Stomach smooth muscle (tissue), 2 donors: ENCODE data around the gene TRAPPC10.

Source experiments
- H3K27ac ChIP-seq: one replicate; pipeline ENCODE4 v1.7.0; 2013; ENCODE audit warnings: mild to moderate bottlenecking, low read length, inconsistent platforms
- H3K27me3 ChIP-seq, 2 donors: one replicate each; pipeline ENCODE4 v1.7.0; 2013; ENCODE audit warnings: low read length in 2 of 2; ENCODE audit not compliant: insufficient read depth in 2 of 2, control insufficient read depth in 1 of 2
- H3K36me3 ChIP-seq, 2 donors: one replicate each; pipeline ENCODE4 v1.7.0; 2013; ENCODE audit warnings: low read length in 2 of 2; ENCODE audit not compliant: control insufficient read depth in 2 of 2, insufficient read depth in 2 of 2
- H3K4me1 ChIP-seq: one replicate; pipeline ENCODE4 v1.7.0; 2013; ENCODE audit warnings: low read length; ENCODE audit not compliant: control insufficient read depth, insufficient read depth
- H3K4me3 ChIP-seq, 2 donors: one replicate each; pipeline ENCODE4 v1.7.0; 2013; ENCODE audit warnings: low read length in 2 of 2
- H3K9ac ChIP-seq, 2 donors: one replicate each; pipeline ENCODE4 v1.7.0; 2013; ENCODE audit warnings: low read length in 2 of 2, mild to moderate bottlenecking in 1 of 2
- H3K9me3 ChIP-seq, 2 donors: one replicate each; pipeline ENCODE4 v1.7.0; 2013; ENCODE audit warnings: low read length in 2 of 2; ENCODE audit not compliant: control insufficient read depth in 2 of 2
- donor health status: healthy.
- donor health status: Pancreatic carcinoma.

Gene TRAPPC10

DNA sequence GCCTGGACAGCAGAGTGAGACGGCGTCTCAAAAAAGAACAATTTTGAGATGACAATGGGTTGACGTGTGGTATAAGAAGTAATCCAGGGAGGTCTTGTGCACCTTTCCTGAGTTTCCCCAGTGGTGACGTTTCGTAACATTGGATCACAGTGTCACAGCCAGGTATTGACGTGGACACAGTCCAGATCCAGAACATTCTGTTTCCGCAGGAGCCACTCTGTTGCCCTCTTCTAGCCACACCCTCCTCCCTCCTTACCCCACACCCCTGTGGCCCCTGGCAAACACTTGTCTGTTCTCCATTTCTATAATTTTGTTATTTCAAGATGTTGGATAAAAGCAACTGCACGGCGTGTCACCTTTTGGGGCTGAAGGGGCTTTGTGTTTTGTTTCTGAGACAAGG lies 6.5 kb upstream of the TRAPPC10 start:
- Histone ChIP-seq H3K4me1 (peaks cover 13% of the 10 kb centered on the region), H3K27me3 (no peaks in the 10 kb centered on the region), H3K36me3 (no peaks in the 10 kb centered on the region), H3K27ac (peak overlapping the region; percentile 80), H3K9ac (peak overlapping the region in 1 of 2 donors; percentile 14), H3K4me3 (no peak overlapping the region), H3K9me3 (no peaks in the 10 kb centered on the region)

- H3K27ac ChIP-seq, result peak overlapping the region; percentile 80
- no peak overlapping the region for H3K4me3 ChIP-seq
- H3K4me1 ChIP-seq, result peaks cover 15% of the 10 kb centered on the region
- H3K9ac ChIP-seq, result peak overlapping the region; percentile 14 to 29
- H3K36me3 ChIP-seq, result no peaks in the 10 kb centered on the region
- no peaks in the 10 kb centered on the region for H3K27me3 ChIP-seq
- no peaks in the 10 kb centered on the region for H3K9me3 ChIP-seq
Observed at GRCh38 chr21:44006017-44006619, 6.0 kb upstream of the TRAPPC10 start.

GRCh38 chr21:44006656-44007055 lies 5.5 kb upstream of the TRAPPC10 start:
- no peak overlapping the region for H3K9ac ChIP-seq
- H3K27me3 ChIP-seq, result no peaks in the 10 kb centered on the region
- H3K4me3 ChIP-seq, result no peak overlapping the region
- H3K36me3 ChIP-seq, result no peaks in the 10 kb centered on the region
- peaks cover 19% of the 10 kb centered on the region for H3K4me1 ChIP-seq
- no peaks in the 10 kb centered on the region for H3K9me3 ChIP-seq
- H3K27ac ChIP-seq, result peak overlapping the region; percentile 80

DNA sequence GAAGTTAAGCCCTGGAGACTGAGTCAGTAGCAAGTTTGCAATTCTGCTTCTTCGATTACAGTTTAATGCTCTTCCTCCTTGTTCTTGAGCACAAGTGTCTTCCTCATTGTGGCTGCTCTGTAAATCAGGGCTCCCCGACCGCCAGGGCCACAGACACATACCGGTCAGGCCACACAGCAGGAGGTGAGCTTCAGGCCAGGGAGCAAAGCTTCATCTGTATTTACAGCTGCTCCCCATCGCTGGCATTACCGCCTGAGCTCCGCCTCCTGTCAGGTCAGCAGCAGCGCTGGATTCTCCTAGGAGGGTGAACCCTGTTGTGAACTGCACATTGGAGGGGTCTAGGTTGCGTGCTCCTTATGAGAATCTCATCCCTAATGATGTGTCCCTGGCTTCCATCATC lies 1.7 kb upstream of the TRAPPC10 start:
- no peak overlapping the region for H3K27ac ChIP-seq

DNA sequence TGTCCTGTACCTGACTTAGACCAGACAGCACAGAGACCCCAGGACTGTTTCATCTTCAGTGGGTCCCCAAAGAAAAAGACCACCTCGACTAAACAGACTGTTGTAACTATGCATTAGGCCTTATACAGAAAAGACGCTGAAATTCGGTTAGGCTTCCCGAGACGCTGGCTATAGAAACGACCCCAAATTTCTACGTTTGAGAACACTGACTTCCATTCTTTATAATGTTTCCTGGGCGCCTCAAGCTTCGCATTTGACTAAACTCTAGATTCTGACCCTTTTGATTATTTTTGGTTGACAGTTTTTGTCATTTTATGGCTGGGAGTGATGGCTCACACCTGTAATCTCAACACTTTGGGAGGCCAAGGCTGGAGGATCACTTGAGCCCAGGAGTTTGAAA lies 986 bp upstream of the TRAPPC10 start:
- Histone ChIP-seq H3K9ac (peak overlapping the region in 1 of 2 donors; percentile 83), H3K27ac (peak overlapping the region; percentile 86)

More for the DNA sequence above, 1.7 kb upstream of the TRAPPC10 start:
- Histone ChIP-seq H3K9me3 (no peaks in the 10 kb centered on the region), H3K36me3 (no peaks in the 10 kb centered on the region), H3K4me1 (peaks cover 27% of the 10 kb centered on the region), H3K4me3 (no peak overlapping the region), H3K9ac (no peak overlapping the region), H3K27me3 (no peaks in the 10 kb centered on the region)

GRCh38 chr21:44012474-44013379 lies 618 bp downstream of the TRAPPC10 start:
- Histone ChIP-seq H3K36me3 (no peaks in the 10 kb centered on the region), H3K27ac (peak overlapping the region; percentile 60), H3K4me1 (peaks cover 14% of the 10 kb centered on the region), H3K9me3 (no peaks in the 10 kb centered on the region), H3K4me3 (peak overlapping the region; percentile 66 to 79), H3K9ac (peak overlapping the region; percentile 64 to 69), H3K27me3 (no peaks in the 10 kb centered on the region)

More for the DNA sequence above, 986 bp upstream of the TRAPPC10 start:
- Histone ChIP-seq H3K4me3 (peak overlapping the region; percentile 50 to 79), H3K36me3 (no peaks in the 10 kb centered on the region), H3K4me1 (peaks cover 20% of the 10 kb centered on the region), H3K27me3 (no peaks in the 10 kb centered on the region), H3K9me3 (no peaks in the 10 kb centered on the region)

DNA sequence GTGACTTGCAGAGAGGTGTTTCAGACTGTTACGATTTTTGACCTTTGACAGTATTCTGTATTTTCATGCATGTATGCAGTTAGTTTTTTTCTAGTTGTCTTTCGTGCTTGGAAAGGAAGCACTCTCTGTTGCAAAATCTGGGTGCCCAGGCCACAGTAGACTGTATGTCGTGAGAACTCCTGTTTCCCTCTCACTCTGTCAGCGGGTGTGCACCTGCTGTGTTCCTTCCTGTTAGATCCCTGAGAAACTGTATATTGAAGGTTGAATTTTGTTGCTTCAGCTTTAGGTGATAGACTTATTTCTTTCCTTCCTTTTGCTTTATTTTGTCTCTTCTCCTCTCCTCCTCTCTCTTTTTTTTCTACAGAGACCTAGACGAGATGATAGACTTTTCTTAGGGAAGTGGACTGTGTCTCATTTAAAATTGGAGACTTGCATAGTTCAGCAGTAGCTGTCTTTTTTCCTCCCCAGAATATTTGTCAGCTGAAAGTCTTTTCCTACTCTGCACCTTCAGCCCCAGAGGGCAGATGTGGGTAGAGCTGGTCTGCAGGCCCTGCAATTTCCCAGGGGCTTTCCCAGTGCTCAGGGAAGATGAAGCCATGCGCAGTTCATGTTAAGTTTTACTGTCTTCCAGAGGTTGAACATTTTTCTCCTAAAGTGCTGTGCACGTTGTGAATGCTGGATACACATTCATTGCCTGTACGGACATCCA lies 1.4 kb downstream of the TRAPPC10 start:
- Histone ChIP-seq H3K4me1 (peaks cover 14% of the 10 kb centered on the region), H3K36me3 (no peaks in the 10 kb centered on the region), H3K9ac (peak overlapping the region; percentile 64 to 69), H3K27me3 (no peaks in the 10 kb centered on the region), H3K27ac (peak overlapping the region; percentile 60), H3K4me3 (peak overlapping the region; percentile 66 to 79), H3K9me3 (no peaks in the 10 kb centered on the region)

GRCh38 chr21:44017601-44018000 lies 5.5 kb downstream of the TRAPPC10 start:
- H3K9me3 ChIP-seq, result no peaks in the 10 kb centered on the region
- no peak overlapping the region for H3K27ac ChIP-seq
- H3K4me1 ChIP-seq, result peaks cover 14% of the 10 kb centered on the region
- H3K4me3 ChIP-seq, result no peak overlapping the region
- no peak overlapping the region for H3K9ac ChIP-seq
- no peaks in the 10 kb centered on the region for H3K36me3 ChIP-seq
- no peaks in the 10 kb centered on the region for H3K27me3 ChIP-seq

- Histone ChIP-seq H3K36me3 (no peaks in the 10 kb centered on the region), H3K27ac (no peak overlapping the region), H3K9me3 (no peaks in the 10 kb centered on the region), H3K4me1 (peaks cover 12% of the 10 kb centered on the region), H3K4me3 (no peak overlapping the region), H3K9ac (no peak overlapping the region), H3K27me3 (no peaks in the 10 kb centered on the region)
Observed at GRCh38 chr21:44018127-44018526, 6.0 kb downstream of the TRAPPC10 start.

DNA sequence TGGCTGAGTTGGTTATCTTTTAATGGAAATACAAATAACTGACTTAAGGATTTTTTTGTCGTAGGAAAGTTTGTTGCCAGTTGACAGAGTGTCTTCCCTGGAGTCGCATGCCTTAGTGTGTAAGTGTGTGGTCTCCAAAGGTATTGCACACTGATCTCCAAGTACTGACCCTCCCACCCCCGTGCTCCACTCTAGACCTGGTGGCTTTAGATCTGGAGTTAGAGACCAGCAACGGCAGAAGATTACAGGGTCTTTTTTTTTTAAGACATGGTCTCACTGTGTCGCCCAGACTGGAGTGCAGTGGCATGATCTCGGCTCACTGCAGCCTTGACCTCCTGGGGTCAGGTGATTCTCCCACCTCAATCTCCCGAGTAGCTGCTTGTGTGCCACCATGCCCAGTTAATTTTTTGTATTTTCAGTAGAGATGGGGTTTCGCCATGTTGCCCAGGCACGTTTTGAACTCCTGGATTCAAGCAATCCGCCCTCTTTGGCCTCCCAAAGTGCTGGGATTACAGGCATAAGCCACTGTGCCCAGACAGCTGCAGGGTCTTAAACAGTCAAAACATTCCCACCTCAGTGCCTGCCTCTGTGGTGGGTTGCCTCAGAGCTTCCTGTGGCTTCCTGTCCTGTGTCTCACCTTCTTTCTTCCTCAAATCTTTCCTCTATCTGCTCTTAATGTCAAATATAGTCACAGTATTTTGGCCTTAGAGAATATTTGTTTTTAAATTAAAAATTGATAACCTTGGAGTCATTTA lies 6.9 kb downstream of the TRAPPC10 start:
- Histone ChIP-seq H3K9me3 (no peaks in the 10 kb centered on the region), H3K27ac (no peak overlapping the region), H3K27me3 (no peaks in the 10 kb centered on the region), H3K4me1 (peaks cover 7% of the 10 kb centered on the region), H3K36me3 (no peaks in the 10 kb centered on the region), H3K4me3 (no peak overlapping the region), H3K9ac (no peak overlapping the region)
